ENCODE results near the gene PCDHB14.
"Not testable (repeated sequence)": the region's sequence is repeated elsewhere in the genome, so short reads cannot be mapped to it uniquely, and the experiment has no call there.

Gene PCDHB14

DNA sequence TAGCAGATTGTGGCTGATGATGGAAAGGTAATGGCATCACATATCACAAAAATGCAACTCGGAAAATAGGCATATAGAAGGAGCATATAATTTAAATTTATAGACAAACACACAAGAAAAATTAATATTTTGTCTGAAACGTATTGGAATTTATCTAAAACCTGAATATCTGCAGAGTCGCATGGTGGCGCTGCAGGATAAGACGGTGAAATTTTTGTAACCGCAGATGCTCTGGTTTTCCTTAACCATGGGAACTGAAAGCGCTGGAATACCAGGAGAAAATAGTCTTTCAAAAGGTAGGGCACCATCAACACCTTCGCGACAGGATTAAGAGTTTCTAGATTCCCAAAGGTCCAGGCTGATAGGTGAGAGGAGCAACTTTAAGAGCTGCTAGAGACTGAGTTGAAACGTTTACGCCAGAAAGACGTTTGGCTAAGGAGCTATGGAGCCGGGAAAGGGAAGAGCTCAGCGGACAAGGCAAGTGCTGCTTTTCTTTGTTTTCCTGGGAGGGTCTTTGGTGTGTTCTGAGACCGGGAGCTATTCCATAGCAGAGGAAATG lies 11.0 kb downstream of the PCDHB14 start:
- TF ChIP-seq, protein P1, sequence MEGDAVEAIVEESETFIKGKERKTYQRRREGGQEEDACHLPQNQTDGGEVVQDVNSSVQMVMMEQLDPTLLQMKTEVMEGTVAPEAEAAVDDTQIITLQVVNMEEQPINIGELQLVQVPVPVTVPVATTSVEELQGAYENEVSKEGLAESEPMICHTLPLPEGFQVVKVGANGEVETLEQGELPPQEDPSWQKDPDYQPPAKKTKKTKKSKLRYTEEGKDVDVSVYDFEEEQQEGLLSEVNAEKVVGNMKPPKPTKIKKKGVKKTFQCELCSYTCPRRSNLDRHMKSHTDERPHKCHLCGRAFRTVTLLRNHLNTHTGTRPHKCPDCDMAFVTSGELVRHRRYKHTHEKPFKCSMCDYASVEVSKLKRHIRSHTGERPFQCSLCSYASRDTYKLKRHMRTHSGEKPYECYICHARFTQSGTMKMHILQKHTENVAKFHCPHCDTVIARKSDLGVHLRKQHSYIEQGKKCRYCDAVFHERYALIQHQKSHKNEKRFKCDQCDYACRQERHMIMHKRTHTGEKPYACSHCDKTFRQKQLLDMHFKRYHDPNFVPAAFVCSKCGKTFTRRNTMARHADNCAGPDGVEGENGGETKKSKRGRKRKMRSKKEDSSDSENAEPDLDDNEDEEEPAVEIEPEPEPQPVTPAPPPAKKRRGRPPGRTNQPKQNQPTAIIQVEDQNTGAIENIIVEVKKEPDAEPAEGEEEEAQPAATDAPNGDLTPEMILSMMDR (IDR thresholded peaks at IDR 0.05; ENCODE audit: low read depth, low read length), result peak; percentile 76

DNA sequence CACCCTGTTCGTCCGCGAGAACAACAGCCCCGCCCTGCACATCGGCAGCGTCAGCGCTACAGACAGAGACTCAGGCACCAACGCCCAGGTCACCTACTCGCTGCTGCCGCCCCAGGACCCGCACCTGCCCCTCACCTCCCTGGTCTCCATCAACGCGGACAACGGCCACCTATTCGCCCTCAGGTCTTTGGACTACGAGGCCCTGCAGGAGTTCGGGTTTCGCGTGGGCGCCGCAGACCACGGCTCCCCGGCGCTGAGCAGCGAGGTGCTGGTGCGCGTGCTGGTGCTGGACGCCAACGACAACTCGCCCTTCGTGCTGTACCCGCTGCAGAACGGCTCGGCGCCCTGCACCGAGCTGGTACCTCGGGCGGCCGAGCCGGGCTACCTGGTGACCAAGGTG lies 12.8 kb downstream of the PCDHB14 start:
- H3K4me3 ChIP-seq (ENCODE audit: low read depth, low read length); DNase-seq; H3K36me3 ChIP-seq; H3K27me3 ChIP-seq; H3K9me3 ChIP-seq; H3K4me1 ChIP-seq: not testable (repeated sequence)

More for the DNA sequence above, 11.0 kb downstream of the PCDHB14 start:
- no peaks in the 10 kb centered on the region for H3K27me3 ChIP-seq
- no peaks in the 10 kb centered on the region for H3K4me1 ChIP-seq
- no peaks in the 10 kb centered on the region for H3K36me3 ChIP-seq
- peak; percentile 57 for DNase-seq
- H3K9me3 ChIP-seq, result no peaks in the 10 kb centered on the region
- peak overlapping the region; percentile 63 for H3K4me3 ChIP-seq (ENCODE audit: low read depth, low read length)

DNA sequence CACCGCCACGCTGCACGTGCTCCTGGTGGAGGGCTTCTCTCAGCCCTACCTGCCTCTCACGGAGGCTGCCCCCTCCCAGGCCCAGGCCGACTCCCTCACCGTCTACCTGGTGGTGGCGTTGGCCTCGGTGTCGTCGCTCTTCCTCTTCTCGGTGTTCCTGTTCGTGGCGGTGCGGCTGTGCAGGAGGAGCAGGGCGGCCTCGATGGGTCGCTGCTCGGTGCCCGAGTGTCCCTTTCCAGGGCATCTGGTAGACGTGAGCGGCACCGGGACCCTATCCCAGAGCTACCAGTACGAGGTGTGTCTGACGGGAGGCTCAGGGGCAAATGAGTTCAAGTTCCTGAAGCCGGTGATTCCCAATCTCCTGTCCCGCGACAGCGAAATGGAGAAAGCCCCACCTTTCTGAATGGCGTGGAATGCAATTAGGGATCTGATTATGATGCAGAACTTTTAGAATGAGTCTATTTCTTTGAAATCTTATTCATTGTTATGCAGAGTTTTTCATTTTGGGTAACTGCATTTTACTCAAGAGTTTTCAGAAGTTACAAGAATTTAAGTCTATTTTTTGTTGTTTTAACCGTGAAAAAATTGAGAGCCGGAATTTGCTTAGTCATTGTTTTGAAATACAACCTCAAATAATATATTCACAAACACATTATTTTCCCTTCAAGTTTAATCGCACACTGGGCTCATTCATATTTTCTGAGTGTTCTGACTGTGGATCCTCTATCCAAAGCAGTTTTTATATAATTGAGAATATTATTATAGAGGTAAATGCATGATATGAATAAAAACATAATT lies 13.6 kb downstream of the PCDHB14 start:
- no peak overlapping the region for H3K4me3 ChIP-seq (ENCODE audit: low read depth, low read length)
- DNase-seq, result no peak
- TF ChIP-seq, protein P1 (IDR thresholded peaks at IDR 0.05; ENCODE audit: low read depth, low read length), result no peak
- H3K27me3 ChIP-seq, result no peaks in the 10 kb centered on the region
- H3K4me1 ChIP-seq, result no peaks in the 10 kb centered on the region
- no peaks in the 10 kb centered on the region for H3K36me3 ChIP-seq
- no peaks in the 10 kb centered on the region; the same call in 1 of the 2 replicates for H3K9me3 ChIP-seq

DNA sequence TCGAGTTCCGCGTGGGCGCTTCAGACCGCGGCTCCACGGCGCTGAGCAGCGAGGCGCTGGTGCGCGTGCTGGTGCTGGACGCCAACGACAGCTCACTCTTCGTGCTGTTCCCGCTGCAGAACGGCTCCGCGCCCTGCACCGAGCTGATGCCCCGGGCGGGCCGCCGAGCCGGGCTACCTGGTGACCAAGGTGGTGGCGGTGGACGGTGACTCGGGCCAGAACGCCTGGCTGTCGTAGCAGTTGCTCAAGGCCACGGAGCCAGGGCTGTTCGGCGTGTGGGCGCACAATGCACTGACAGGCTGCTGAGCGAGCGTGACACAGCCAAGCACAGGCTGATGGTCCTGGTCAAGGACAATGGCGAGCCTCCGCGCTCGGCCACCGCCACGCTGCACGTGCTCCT lies 18.4 kb downstream of the PCDHB14 start:
- no peaks in the 10 kb centered on the region; the same call in 1 of the 2 replicates for H3K9me3 ChIP-seq
- DNase-seq, result no peak

DNA sequence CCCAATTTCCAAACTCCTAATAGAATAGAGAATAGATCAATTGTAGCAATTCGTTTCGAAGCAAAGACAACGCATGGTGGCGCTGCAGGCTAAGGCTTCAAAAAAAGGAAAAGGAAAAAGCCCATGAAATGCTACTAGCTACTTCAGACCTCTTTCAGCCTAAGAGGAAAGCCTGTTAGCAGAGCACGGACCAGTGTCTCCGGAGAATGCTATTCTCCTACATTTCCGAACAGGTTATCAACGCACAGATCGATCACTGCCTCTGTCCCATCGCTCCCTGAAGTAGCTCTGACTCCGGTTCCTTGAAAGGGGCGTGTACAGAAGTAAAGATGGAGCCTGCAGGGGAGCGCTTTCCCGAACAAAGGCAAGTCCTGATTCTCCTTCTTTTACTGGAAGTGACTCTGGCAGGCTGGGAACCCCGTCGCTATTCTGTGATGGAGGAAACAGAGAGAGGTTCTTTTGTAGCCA lies 22.1 kb downstream of the PCDHB14 start, which contains the start of gene PCDHB15:
PCDHB15 (plus strand) TSS at position 146 of the 468 bp plus-strand sequence; CDS start at position 330, 184 bp downstream.
- DNase-seq, result peak; percentile 33
- no peaks in the 10 kb centered on the region for H3K27me3 ChIP-seq
- no peaks in the 10 kb centered on the region; the same call in 1 of the 2 replicates for H3K9me3 ChIP-seq
- TF ChIP-seq, protein P1 (IDR thresholded peaks at IDR 0.05; ENCODE audit: low read depth, low read length), result peak; percentile 45
- H3K4me1 ChIP-seq, result no peaks in the 10 kb centered on the region
- peak within 1 kb of the TSS; percentile 12; the same call in 1 of the 2 replicates for H3K4me3 ChIP-seq (ENCODE audit: low read depth, low read length)
- H3K36me3 ChIP-seq, result no peaks in the 10 kb centered on the region

More for the DNA sequence above, 18.4 kb downstream of the PCDHB14 start:
- no peaks in the 10 kb centered on the region for H3K4me1 ChIP-seq
- H3K36me3 ChIP-seq, result no peaks in the 10 kb centered on the region
- no peak overlapping the region for H3K4me3 ChIP-seq (ENCODE audit: low read depth, low read length)
- no peaks in the 10 kb centered on the region for H3K27me3 ChIP-seq
- TF ChIP-seq, protein P1 (IDR thresholded peaks at IDR 0.05; ENCODE audit: low read depth, low read length), result no peak

DNA sequence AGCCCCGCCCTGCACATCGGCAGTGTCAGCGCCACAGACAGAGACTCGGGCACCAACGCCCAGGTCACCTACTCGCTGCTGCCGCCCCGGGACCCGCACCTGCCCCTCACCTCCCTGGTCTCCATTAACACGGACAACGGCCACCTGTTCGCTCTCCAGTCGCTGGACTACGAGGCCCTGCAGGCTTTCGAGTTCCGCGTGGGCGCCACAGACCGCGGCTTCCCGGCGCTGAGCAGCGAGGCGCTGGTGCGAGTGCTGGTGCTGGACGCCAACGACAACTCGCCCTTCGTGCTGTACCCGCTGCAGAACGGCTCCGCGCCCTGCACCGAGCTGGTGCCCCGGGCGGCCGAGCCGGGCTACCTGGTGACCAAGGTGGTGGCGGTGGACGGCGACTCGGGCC lies 23.8 kb downstream of the PCDHB14 start:
- not testable (repeated sequence) for DNase-seq; H3K27me3 ChIP-seq; H3K4me1 ChIP-seq; H3K36me3 ChIP-seq; H3K9me3 ChIP-seq; H3K4me3 ChIP-seq (ENCODE audit: low read depth, low read length)

DNA sequence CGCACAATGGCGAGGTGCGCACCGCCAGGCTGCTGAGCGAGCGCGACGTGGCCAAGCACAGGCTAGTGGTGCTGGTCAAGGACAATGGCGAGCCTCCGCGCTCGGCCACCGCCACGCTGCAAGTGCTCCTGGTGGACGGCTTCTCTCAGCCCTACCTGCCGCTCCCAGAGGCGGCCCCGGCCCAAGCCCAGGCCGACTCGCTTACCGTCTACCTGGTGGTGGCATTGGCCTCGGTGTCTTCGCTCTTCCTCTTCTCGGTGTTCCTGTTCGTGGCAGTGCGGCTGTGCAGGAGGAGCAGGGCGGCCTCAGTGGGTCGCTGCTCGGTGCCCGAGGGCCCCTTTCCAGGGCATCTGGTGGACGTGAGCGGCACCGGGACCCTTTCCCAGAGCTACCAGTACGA lies 24.3 kb downstream of the PCDHB14 start:
- not testable (repeated sequence) for H3K9me3 ChIP-seq; H3K4me3 ChIP-seq (ENCODE audit: low read depth, low read length); H3K36me3 ChIP-seq; DNase-seq; H3K27me3 ChIP-seq; H3K4me1 ChIP-seq

All from BE2C (cell line).